Kidney tubule cell (primary cell): ENCODE results near the gene PLOD3.
A peak's percentile ranks its signal among the peaks of the same experiment; 100 is the strongest.

Experiments used
- DNase-seq: peaks from one replicate; pipeline ENCODE4 v3.0.0-alpha.2; 2018; ENCODE audit warnings: low spot score

PLOD3 gene

GRCh38 chr7:101239191-101239950, 22.0 kb upstream of the PLOD3 start:
- DNase-seq: no peak

- DNase-seq: no peak
These were observed 21.1 kb upstream of the PLOD3 start for GRCh38 chr7:101238226-101239182.

GRCh38 chr7:101237206-101238067, 20.1 kb upstream of the PLOD3 start, which contains the start of gene CLDN15:
Gene CLDN15 (minus strand): TSS chr7:101237802. CDS start chr7:101237581, 221 bp downstream.
- DNase-seq: peak; percentile 9

- no peak for DNase-seq
These were observed 19.0 kb upstream of the PLOD3 start for GRCh38 chr7:101236292-101236835.

- DNase-seq: no peak
These were observed 18.1 kb upstream of the PLOD3 start for GRCh38 chr7:101235522-101235921.

- DNase-seq: peak; percentile 11
These were observed 17.7 kb upstream of the PLOD3 start for GRCh38 chr7:101235050-101235449.

- DNase-seq: no peak
These were observed 17.3 kb upstream of the PLOD3 start for GRCh38 chr7:101234636-101235035.

GRCh38 chr7:101233907-101234547, 16.6 kb upstream of the PLOD3 start:
- no peak for DNase-seq

GRCh38 chr7:101232141-101232850, 14.9 kb upstream of the PLOD3 start:
- DNase-seq: peak; percentile 71

- peak; percentile 22 for DNase-seq
These were observed 14.3 kb upstream of the PLOD3 start for GRCh38 chr7:101231644-101232043.

GRCh38 chr7:101226721-101227120, 9.3 kb upstream of the PLOD3 start:
- DNase-seq: no peak

- no peak for DNase-seq
These were observed 8.3 kb upstream of the PLOD3 start for GRCh38 chr7:101225650-101226049.

- no peak for DNase-seq
These were observed 6.1 kb upstream of the PLOD3 start for GRCh38 chr7:101223528-101223927.

GRCh38 chr7:101222275-101222830, 5.0 kb upstream of the PLOD3 start:
- no peak for DNase-seq

- no peak for DNase-seq
These were observed 2.9 kb upstream of the PLOD3 start for GRCh38 chr7:101220295-101220694.

GRCh38 chr7:101218236-101219125, 1.1 kb upstream of the PLOD3 start:
- peak; percentile 12 for DNase-seq

GRCh38 chr7:101216860-101217387, 457 bp downstream of the PLOD3 start:
- peak; percentile 25 for DNase-seq

GRCh38 chr7:101216001-101216859, 1.2 kb downstream of the PLOD3 start:
- DNase-seq: no peak
